Measurements from ENCODE around the gene GRHL1.
A peak's percentile ranks its signal among the peaks of the same experiment; 100 is the strongest.

Gene GRHL1

DNA sequence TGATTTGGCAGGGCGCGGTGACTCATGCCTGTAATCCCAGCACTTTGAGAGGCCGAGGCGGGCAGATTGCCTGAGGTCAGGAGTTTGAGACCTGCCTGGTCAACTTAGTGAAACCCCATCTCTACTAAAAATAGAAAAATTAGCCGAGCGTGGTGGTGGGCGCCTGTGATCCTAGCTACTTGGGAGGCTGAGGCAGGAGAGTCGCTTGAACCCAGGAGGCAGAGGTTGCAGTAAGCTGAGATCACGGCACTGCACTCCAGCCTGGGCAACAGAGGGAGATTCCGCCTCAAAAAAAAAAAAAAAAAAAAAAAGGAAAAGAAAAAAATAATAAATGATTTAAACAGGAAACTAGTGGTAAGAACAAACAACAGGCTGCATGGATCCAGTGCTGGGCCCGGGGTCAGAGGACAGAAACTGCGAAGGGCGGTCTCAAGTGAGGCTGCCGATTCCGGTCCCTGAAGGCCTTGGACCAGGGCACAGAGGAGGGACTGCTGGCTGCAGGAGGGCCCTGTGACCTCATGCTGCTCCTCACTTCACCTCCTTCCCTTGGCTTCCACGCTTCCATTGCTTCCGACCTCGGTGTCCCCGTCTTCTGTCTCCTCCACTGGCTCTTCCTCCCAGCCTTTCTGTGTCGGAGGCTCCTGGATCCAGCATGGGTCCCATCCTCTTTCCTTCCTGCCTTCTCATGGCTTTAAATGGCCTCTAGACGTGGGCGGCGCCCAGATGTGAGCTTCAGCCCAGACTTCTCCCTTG is 2.1 kb upstream of the GRHL1 start:
- DNase-seq: no peak

DNA sequence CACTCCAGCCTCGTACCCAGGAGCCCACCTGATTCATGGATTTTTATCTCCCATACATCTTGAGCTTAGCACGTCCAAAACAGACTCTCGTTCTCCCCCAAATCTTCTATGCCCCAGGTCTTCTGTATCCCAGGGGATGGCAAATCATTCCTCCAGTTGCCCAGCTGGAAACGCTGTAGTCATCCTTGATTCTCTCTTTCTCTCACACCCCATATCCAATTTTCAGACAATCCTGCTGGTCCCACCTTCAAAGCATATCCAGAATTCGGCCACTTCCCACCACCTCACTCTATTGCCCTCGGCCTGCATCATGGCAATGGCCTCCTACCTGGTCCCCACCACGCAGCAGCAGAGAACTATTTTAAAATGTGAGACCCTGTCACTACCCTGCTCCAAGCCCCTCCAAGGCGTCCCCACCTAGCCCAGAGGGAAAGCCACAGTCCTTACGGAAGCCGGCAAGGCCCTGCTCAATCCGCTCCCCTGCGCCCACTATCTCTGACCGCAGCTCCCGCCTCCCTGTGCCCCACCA is 1.4 kb upstream of the GRHL1 start:
- no peak for DNase-seq

DNA sequence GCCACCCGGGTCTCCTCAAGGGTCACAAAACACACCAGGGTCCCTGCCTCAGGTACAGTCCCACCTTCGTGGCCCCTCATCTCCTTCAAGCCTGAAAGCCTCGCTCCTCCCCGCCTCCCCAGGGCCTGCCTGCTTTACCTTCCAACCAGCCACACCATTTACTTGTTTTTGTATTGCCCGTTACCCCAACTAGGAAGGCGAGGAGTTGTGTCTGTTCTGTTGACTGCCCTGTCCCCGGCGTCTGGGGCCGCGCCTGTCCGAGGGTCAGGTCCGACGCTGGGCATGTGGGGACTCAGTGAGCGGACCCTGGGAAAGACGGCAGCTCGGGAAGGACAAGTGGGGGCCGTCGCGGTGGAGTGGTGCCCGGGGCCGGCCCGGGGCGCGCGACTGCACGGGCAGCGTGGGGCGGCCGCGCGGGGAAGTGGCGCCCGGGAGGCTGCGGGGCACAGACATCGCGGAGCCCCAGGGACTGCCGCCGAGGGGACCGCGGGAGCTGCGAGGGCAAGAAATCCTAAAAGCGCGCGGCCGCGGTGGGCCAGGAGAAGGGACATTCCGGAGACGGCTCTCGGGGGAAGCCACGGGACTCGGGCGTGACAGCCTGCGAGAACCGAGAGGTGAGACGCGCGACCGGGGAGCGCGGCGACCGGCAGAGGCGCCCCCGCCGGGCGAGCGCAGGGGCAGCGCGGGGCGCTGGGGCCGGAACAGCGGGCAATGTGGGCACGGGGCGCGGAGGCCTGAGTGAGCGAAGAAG is 797 bp upstream of the GRHL1 start:
- DNase-seq: no peak

DNA sequence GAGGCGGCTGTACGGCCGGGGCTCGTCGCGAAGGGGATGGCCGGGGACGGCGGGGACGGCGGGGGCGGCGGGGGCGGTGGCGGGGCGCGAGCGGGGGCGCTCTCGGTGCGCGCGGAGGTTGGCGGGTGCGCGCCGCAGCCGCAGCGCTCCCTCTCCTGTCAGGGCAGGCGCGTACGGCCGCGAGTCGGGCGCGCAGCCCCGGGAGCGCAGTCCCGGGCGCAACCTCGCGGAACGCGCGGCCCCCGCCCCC is 296 bp upstream of the GRHL1 start:
- no peak for DNase-seq

DNA sequence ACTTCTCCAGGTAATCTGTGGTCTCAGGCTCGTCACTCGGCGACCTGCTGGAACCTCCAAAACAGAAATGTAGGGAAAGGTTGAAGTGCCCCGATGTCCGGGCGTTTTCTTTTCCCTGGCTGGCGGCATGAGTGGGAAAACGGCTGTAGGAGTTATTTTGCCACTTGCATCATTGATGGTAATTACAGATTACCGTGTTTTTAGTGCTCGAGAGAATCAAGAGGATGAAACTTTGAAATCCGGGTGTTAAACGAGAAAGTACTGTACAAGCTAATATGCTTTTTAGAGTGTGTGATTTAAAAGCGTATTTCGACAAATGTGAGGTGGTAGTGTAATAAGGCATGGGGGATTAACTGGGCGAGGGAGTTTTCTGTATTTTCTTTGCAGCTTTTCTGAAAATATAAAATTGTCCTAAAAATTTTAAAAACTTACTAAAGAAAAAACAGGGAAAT is 819 bp downstream of the GRHL1 start:
- no peak for DNase-seq

DNA sequence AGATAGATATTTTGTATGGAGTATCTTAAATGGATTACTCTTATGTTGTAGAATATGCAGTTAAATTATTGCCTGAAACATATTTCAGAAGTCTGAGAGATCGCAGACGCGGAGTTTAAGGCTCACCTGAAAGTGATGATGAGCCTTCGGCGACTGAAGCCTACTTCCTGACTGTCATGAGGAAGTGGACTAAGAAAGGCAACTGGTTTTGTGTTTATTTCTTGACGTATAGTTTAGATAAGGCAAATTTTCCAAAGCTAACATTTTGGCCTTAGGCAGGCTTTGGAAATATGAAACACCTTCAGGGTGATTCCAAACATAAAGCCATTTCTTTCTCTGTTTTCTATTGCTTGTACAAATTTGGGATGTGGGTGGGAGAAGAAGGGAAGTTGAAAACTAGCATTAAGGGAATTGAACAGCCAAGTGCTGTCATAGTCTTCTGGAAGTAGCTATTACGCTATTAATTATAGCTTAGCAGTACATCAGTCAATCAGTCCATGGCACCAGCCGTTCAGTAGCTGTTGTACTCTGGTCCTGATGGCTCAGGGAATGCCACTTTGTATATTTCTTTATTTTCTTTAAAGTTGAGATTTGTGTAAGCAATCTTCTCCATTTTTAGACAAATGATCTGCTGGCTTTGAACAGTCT is 1.5 kb downstream of the GRHL1 start:
- no peak for DNase-seq

DNA sequence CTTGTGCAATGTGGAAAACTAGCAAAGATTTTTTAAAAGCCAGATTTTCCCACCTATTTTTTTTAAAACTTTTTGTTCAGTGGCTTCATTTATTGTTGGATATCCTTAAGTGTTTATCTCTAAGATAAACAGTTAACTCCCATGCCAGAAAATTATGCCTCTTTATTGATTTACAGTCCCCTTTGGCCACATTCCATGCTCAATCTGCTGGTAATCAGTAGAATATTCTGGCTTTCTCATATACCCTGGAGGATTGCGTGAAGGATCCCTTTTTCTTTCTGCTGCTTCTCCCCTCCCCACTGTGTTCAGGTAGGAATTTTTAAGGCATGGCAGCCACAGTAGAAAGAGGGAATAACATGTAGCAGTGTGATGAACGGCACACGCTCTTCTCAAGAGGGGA is 2.6 kb downstream of the GRHL1 start:
- DNase-seq: no peak

DNA sequence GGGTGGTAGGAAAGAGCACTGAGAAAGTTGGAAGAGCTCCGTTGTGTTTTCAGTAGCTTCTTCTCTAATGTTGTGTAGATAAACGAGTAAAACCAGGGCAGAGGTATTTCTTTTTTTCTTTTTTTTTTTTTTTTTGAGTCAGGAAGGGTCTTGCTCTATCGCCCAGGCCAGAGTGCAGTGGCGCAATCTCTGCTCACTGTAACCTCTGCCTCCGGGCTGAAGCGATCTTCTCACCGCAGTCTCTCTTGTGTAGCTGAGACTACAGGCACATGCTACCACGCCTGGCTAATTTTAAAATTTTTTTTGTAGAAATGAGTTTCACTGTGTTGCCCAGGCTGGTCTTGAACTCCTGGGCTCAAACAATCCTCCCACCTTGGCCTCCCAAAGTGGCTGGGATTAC is 6.6 kb downstream of the GRHL1 start:
- no peak for DNase-seq

DNA sequence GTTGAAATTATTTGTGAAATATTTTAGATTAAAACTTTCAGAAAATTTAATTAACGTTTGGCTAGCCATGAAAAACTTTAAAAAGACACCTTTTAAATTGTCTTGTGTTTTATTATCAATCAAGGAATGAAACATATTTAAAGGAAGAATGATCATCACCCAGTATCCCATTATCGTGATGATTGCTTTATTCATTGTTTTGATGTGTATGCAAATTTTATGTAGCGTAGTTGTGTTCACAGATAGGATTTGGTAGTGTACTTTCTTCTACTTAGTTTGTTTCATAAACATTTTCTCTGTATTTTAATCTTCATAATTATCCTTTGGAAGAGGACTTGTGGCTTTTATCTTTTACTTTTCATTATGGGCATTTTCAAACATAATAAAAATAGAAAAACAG is 7.8 kb downstream of the GRHL1 start:
- DNase-seq: no peak

DNA sequence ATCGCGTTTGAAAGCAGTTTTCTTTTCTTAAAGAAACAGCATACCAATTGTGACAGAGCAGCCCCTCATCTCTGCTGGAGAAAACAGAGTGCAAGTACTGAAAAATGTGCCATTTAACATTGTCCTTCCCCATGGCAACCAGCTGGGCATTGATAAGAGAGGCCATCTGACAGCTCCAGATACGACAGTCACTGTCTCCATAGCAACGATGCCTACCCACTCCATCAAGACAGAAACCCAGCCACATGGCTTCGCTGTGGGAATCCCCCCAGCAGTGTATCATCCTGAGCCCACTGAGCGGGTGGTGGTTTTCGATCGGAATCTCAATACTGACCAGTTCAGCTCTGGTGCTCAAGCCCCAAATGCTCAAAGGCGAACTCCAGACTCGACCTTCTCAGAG is 9.5 kb downstream of the GRHL1 start:
- no peak for DNase-seq

DNA sequence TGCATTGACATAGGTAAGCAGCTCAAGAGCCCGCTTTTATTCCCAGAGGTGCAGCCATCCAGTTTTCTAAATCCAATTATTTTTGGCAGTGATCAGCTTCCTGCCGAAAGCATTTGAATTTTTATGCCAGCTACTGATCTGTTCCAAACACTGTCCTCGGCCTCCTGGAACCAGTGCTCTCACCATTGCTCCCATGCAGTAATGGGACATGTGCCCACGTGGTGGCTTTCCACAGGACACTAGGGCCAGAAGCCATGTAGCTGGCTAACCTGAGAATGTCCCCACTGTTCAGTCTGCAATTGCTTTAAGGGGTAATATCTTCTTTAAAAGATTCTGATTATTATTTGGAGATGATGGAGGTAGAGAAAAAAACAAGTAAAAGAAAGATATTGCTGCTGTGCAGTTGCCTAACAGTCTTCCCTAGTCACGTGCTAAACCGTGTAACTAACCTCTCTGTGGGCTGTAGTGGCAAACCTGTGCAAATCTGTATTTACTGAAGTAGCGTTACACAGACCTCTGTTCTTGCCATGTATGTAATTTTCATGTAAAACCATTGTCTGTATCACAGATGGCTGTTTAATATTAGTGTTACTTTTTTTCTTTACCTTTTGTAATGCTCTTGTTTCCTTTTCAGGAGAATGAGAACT is 13.0 kb downstream of the GRHL1 start:
- no peak for DNase-seq

DNA sequence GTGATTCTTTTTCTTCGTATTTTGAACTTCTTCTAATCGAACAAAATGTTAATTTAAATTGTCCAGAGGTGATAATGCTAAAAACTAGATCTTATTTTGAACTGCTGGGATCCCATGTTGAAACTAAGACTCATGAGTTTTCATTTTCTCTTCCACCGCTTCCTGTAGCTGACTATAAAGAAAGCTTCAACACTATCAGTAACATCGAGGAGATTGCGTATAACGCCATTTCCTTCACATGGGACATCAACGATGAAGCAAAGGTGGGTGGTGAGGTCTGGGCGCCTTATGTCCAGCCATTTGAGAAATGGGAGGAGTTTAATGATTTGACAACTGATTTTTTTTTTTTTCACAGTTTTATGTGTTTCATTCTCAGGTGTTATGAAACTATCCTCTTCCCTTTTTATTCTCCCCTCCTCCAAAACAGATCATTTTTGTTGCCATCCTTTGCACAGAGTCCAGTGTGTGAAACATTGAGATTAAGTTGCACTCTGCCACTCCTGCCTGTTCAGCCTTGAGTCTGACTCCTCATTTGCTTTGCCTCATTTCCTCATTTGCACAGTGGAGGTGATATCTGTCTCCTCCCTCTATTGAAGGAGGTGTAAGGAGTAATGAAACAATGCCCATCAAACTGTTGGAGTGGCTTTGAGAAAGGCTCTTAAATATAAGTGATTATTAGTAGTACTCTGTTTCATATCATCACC is 13.8 kb downstream of the GRHL1 start:
- DNase-seq: no peak

DNA sequence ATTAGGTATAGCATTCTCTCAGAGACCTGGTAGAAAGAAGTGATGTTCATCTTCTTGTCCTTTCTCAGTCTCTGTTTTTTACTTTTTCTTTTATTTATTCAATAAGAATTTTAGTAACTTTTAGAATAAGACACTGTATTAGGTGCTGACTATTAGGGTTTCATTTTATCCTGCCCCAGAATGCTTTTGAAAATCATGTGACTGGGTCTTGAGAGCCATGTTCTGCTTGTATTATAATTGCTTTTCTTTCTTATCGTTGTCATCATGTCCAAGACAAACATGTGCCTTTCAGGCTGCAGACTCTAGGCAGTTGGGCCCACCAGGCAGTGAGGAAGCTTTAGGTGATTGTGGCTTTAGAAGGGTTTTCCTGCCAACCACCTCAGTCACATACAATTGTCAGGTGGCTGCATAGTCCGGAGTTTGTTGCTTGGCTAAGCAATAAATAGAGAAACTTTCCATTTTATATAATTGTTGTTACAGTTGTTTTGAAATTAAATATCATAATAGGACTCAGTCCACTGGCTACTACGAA is 15.1 kb downstream of the GRHL1 start:
- no peak for DNase-seq

DNA sequence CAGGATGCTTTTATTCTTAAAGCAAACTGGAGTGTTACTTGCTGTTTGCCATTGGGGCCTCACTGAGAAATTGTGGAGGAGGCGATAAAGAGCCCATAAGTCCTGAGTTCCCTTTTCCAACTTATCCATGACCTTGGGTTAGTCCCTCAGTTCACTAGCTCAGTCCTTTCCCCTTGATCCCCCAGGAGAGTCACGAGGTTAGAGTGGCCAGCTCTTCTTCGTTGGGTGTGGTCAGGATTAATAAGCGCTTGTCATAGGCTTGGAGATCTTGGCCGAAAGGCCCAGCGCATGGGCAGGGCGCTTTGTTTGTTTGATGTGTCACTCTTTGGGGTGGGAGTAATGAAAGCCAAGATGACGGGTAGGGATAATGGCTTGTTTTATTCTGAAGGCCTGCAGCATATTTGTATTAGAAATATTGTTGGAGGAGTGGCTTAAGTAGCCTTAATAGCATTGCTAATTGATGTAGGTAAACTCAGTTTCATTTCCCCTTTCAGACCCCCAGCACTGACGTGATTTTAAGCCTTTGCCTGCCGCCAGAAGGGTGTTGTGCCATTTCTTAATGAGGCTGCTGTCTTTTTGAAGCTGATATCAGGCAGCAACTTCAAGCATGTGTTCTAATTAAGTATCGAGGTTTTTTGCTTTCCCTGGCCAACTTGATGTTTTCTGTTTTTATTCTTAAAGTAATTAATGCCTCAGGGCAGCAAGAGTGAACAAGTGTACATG is 15.7 kb downstream of the GRHL1 start:
- DNase-seq: peak; percentile 86

DNA sequence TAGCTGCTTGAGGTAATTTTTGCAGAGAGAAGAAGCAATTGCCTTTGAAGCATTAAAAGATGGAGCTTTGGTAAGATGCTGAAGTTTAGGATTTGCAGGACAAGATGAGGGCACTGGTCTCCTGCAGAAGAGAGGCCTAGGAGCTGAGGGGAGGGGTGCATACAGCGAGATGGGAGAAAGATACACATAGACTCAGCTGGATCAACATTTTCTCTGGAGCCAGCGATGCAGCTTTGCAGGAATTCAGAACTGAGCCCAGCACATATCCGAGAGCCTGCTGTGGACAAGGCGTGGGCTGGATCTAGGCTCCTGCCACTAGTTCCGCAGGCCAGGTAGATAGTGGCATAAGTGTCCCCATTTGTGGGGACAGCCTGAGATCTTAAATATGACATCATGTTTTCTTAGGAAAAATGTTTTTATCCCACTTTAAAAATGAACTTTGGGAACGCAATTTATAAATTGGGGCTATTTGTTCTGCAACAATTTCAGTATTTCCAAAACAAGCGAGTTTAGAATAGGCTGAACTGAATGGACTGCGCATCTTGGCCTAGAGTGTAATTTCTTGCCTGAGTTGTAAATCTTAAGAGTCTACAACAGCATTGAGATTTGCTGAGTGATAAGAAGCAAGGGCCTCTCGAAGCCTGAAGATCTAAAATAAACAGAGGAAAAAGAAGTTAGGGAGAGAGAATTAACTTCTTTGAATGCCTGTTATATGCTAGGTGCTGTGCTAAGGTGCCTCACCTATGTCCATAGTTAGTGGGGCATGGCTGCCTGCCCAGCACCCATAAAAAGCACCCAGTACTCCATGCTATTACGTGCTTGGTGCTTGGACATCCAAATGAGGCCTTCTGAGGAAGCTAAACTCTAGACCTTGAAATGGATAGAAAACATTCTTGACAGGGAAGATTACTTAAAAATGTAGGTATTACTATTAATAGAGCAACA is 17.3 kb downstream of the GRHL1 start:
- no peak for DNase-seq

DNA sequence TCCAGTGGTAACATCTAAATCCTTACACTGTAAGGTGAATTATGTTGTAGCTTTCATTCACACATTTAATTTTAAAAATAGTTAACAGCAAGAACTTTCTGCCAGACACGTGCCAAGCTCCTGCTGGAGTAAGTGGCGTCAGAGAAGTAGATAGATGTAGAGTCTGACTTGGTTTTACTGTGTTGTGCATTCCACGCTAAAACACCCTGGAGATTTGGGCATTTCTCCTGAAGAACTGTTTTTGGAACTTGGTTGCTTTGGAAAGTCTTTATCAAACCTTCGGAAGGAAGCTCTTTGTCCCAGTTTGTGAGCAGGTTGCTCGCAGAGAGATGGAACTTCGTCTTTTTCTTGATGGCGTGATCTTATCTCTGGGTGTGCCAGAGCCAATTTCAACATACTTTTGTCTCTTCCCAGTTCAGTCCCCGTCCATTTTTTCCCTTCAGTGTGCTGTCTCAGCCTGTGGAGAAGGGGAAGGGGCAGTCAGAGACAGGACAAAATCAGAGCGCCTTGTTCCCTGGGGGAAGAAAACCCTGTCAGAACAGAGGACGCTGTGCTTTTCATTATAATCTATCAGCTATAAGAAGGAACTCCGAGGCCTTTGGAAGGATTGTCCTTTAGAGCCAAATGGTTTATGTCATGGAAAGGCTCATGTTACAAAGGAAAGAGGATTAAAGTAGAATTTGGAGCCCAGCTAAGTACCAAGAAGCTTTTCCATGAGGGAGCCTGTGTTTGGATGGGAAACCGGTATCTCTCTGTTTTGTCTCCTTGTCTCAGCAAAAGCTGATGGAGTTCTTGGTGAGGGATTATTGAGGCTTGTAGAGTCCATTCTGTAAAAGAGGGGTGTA is 18.9 kb downstream of the GRHL1 start:
- DNase-seq: no peak

DNA sequence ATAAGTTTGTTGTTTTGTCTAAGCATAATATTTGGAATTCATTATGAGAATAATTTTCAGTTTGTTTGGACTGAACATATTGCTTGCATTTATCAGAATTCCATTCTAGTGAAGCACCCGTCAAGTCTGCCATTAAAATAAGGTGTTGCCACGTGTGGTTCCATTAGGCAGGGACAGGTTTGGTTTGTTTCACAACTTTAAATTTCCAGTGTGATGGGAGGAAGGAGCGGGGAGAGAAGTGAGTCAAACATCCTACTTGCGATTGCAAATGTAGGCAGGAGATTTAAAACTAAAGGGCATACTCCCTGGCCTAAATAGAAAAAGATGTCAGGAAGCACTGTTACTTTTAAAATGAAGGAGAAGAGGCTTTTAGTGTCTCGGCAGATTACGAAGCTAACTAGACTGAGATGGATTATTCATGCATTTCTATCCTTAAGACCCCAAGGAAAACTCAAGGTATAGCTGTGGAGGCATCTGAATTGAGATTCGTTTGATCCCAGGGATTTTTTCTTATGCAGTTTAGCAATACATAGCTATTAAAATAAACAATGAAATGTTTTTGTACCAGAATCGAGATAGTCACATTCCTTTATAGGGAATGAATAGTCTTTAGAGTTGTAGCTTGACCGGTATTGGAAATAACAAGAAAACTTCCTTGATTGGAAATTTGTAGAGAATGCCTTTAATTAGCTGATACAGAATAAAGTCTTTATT is 19.8 kb downstream of the GRHL1 start:
- no peak for DNase-seq

DNA sequence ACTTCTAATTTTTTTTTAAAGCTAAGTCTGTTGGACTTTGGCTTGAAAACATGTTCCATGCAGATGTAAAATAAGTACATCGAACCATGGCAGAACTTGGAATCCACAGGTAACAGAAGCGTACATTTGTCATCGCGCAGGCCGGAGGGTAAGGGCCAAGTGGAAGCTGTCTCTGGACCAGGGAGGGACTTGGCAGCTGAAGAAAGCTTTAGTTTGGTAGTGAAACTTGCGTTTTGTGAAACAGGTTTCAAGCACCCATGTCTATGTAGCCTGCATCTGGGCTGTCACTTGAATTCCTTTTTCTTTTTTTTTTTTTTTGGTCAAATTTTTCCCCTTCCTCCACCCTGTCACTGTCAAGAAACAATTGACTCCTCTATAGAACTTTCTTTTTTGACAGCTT is 20.4 kb downstream of the GRHL1 start:
- no peak for DNase-seq

Measured in NCI-H748 treated with DMSO at 0.1 percent for 48 hours (cell line).